ENCODE measurements around the gene FBLIM1. TPM values are rescaled to one million over a fixed set of nuclear protein-coding genes. Genes with fewer than 3 reads are reported as not detected.
"Not testable (repeated sequence)": the region's sequence is repeated elsewhere in the genome, so short reads cannot be mapped to it uniquely, and the experiment has no call there.

FBLIM1 gene
- total RNA-seq, 1 donor from 2014 or later, result not detected

DNA sequence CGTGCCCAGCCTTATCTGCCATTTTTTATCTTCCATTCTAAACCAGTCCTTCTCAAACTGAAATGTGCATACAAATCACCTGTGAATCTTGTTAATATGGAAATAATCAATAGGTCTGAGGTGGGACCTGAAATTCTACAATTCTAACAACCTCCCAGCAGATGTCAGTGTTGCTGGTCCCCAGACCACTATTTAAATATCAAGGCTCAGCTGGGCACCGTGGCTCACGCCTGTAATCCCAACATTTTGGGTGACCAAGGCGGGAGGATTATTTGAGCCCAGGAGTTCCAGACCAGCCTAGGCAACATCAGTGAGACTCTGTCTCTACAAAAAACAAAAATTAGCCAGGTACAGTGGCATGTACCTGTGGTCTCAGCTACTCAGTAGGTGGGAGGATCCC lies 44.8 kb downstream of the FBLIM1 start:
- H3K27ac Mint-ChIP-seq, result no peak overlapping the region
- H3K9me3 Mint-ChIP-seq, result no peaks in the 10 kb centered on the region
- intact Hi-C loops (cut with micrococcal nuclease), result no loop called here
- DNase-seq (ENCODE audit: low spot score), result no peak
- H3K4me3 Mint-ChIP-seq (ENCODE audit: low read depth), result no peak overlapping the region
- H3K4me1 Mint-ChIP-seq (ENCODE audit: low read depth), result peaks cover 4% of the 10 kb centered on the region
- H3K27me3 Mint-ChIP-seq (ENCODE audit: low read depth), result peaks cover 5% of the 10 kb centered on the region
- no peaks in the 10 kb centered on the region for H3K36me3 Mint-ChIP-seq (ENCODE audit: low read depth)

DNA sequence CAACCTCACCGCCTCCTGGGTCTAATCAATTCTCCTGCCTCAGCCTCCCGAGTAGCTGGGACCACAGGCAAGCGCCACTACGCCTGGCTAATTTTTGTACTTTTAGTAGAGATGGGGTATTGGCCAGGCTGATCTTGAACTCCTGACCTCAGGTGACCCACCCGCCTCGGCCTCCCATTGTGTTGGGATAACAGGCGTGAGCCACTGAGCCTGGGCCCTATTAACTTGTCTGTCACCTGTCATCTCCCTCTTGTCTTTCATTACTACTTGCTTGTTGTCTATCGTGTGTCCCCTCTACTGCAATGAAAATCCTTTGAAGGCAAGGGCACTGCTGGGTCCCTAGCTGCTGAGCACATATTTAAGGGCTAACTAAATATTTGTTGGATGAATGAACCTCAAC lies 45.5 kb downstream of the FBLIM1 start:
- intact Hi-C loops (cut with micrococcal nuclease), result no loop called here

DNA sequence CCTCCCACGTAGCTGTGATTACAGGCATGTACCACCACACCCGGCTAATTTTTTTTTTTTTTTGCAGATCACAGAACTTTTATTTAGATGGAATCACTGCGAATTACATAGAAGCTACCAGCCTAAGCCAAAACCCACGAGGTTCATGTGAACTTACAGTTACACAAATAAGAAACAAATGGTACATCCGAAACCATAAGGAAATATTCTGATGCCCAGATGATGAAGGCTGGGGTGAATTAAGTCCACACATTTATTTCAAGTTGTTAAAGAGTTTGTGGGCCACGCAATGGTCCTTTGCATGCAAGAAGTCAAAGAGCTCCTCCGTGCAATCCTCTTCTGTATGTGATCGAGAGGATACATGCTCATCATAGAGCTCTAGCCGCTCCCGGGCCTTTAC lies 48.5 kb downstream of the FBLIM1 start:
- Mint-ChIP-seq H3K4me1 (ENCODE audit: low read depth) (no peaks in the 10 kb centered on the region), H3K9me3 (no peaks in the 10 kb centered on the region), H3K36me3 (ENCODE audit: low read depth) (no peaks in the 10 kb centered on the region), H3K27ac (no peak overlapping the region), H3K27me3 (ENCODE audit: low read depth) (peaks cover 2% of the 10 kb centered on the region), H3K4me3 (ENCODE audit: low read depth) (no peak overlapping the region)
- DNase-seq (ENCODE audit: low spot score), result no peak
- intact Hi-C loops (cut with micrococcal nuclease), result no loop called here

More for the DNA sequence above, 45.5 kb downstream of the FBLIM1 start:
- H3K36me3 Mint-ChIP-seq (ENCODE audit: low read depth), result no peaks in the 10 kb centered on the region
- no peaks in the 10 kb centered on the region for H3K9me3 Mint-ChIP-seq
- H3K27ac Mint-ChIP-seq, result no peak overlapping the region
- peaks cover 3% of the 10 kb centered on the region for H3K4me1 Mint-ChIP-seq (ENCODE audit: low read depth)
- peaks cover 5% of the 10 kb centered on the region for H3K27me3 Mint-ChIP-seq (ENCODE audit: low read depth)
- no peak overlapping the region for H3K4me3 Mint-ChIP-seq (ENCODE audit: low read depth)
- no peak for DNase-seq (ENCODE audit: low spot score)

DNA sequence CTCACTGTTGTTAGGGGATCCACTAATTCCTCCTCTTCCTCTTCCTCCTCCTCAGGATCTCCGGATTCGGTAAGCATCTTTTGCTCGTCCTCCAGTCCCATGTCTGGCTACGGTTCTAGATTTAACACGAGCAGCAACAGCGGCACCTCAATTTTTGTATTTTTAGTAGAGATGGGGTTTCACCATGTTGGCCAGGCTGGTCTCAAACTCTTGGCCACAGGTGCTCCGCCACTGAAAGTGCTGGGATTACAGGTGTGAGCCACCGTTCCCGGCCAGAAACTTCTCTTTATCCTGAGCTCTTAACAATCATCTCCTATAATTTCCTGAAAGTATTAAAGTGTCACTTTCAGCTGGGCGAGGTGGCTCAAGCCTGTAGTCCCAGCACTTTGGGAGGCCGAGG lies 49.0 kb downstream of the FBLIM1 start, which contains the start of gene UQCRHL:
Gene UQCRHL, minus strand, starts transcription at position 101 of the 400 bp plus-strand sequence. Its CDS starts 0 bp downstream, at position 101.
- DNase-seq (ENCODE audit: low spot score); H3K36me3 Mint-ChIP-seq (ENCODE audit: low read depth); H3K27me3 Mint-ChIP-seq (ENCODE audit: low read depth); H3K4me1 Mint-ChIP-seq (ENCODE audit: low read depth); H3K27ac Mint-ChIP-seq; H3K4me3 Mint-ChIP-seq (ENCODE audit: low read depth); H3K9me3 Mint-ChIP-seq; intact Hi-C loops (cut with micrococcal nuclease): not testable (repeated sequence)

DNA sequence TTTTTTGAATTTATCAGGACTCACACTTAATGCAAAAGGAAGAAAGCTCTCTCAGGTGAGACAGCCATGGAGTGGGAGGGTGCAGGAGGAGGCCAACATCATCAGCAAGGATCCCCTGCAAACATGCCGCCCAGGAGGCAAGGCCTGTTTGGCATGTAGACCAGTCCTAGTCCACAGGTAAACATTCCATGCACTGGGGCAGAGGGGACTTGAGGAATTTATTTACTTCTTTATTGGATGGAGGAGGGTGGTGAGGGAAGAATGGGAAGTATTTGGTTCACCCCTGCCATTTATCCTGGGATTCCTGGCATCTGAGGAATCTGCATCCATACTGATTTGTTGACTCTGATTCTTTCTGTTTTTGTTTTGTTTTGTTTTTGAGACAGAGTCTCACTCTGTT lies 50.4 kb downstream of the FBLIM1 start:
- DNase-seq (ENCODE audit: low spot score), result no peak
- Mint-ChIP-seq H3K27ac (no peak overlapping the region), H3K9me3 (no peaks in the 10 kb centered on the region), H3K36me3 (ENCODE audit: low read depth) (no peaks in the 10 kb centered on the region), H3K4me3 (ENCODE audit: low read depth) (no peak overlapping the region), H3K4me1 (ENCODE audit: low read depth) (no peaks in the 10 kb centered on the region), H3K27me3 (ENCODE audit: low read depth) (no peaks in the 10 kb centered on the region)
- intact Hi-C loops (cut with micrococcal nuclease), result no loop called here

DNA sequence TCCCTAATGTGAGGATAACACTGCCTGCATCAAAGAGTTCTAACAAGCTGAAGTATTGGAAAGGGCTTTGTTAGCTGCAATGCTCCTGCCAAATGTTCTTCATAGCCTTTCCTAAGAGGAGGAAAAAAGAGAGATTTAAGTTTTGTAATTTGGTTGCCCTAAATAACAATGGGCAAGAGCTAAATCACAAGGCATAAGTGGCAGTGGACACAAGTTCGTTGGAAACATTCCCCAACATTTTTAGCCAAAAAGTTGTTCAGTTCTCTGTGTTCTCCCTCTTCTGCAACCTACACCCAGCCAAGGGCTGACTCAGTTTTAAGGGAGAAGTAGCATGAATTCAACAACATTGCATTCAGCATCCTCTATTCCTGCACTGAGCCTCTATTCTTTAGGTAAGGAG lies 51.5 kb downstream of the FBLIM1 start:
- Mint-ChIP-seq H3K27ac (no peak overlapping the region), H3K4me3 (ENCODE audit: low read depth) (no peak overlapping the region), H3K27me3 (ENCODE audit: low read depth) (no peaks in the 10 kb centered on the region), H3K4me1 (ENCODE audit: low read depth) (no peaks in the 10 kb centered on the region), H3K9me3 (no peaks in the 10 kb centered on the region), H3K36me3 (ENCODE audit: low read depth) (no peaks in the 10 kb centered on the region)
- intact Hi-C loops (cut with micrococcal nuclease), result no loop called here
- DNase-seq (ENCODE audit: low spot score), result no peak

DNA sequence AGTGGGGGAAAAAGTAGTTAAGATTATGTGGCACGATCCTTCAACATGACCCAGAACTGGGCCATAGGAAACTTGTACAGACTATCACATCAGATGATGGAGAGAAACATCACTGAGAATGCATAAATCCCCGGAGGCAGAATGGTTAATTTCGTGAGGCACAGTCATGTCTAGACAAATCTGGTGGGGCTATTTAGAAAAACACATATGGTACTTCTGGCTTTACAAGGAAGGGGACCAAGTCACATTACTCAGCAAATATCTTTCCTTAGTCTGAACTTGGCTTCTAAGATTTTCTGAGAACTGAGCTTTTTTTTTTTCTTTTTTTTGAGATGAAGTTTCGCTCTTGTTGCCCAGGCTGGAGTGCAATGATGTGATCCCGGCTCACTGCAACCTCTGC lies 58.1 kb downstream of the FBLIM1 start:
- intact Hi-C loops (cut with micrococcal nuclease), result loop anchor here (5.0 kb wide), 1 partner anchor 241 kb away; no protein-coding TSS in a partner anchor
- H3K4me3 Mint-ChIP-seq (ENCODE audit: low read depth), result no peak overlapping the region
- no peaks in the 10 kb centered on the region for H3K27me3 Mint-ChIP-seq (ENCODE audit: low read depth)
- peaks cover 6% of the 10 kb centered on the region for H3K4me1 Mint-ChIP-seq (ENCODE audit: low read depth)
- DNase-seq (ENCODE audit: low spot score), result no peak
- H3K9me3 Mint-ChIP-seq, result no peaks in the 10 kb centered on the region
- no peaks in the 10 kb centered on the region for H3K36me3 Mint-ChIP-seq (ENCODE audit: low read depth)
- H3K27ac Mint-ChIP-seq, result no peak overlapping the region

DNA sequence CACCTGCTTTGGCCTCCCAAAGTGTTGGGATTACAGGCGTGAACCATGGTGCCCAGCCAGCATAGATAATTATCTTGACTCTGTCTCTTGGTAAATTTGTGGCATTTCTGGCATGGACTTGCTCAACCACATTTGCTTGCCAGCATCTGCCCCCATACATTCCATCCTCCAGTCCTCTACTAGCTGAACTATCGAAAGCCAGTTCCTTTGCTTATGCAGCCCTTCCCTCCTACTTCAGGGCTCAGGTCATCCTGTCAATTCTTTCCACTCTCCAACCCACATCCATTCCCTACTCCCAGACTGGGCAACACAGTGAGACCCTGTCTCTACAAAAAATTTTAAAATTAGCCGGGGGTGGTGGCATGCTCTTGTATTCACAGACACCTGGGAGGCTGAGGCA lies 61.9 kb downstream of the FBLIM1 start:
- DNase-seq (ENCODE audit: low spot score), result no peak
- Mint-ChIP-seq H3K9me3 (no peaks in the 10 kb centered on the region), H3K36me3 (ENCODE audit: low read depth) (no peaks in the 10 kb centered on the region), H3K4me3 (ENCODE audit: low read depth) (no peak overlapping the region), H3K4me1 (ENCODE audit: low read depth) (peaks cover 6% of the 10 kb centered on the region), H3K27me3 (ENCODE audit: low read depth) (no peaks in the 10 kb centered on the region), H3K27ac (no peak overlapping the region)
- intact Hi-C loops (cut with micrococcal nuclease), result no loop called here

DNA sequence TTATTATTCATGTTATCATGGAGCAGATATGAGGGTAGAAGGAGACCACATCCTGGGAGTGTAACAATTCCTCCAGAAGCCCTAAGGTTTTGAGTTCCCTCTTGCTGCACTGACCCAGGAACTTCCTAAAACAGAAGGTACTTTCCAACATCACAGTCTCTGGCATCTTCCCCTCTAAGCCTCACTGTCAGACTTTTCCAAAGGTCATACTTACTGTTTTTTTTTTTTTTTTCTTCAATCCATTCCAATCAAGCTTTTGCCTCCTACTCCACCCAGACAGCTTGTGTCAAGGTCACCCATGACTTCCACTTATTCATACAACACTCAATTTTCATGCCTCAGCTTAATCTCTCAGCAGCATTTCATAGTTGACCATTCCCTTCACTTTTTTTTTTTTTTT lies 67.2 kb downstream of the FBLIM1 start:
- peaks cover 12% of the 10 kb centered on the region for H3K4me1 Mint-ChIP-seq (ENCODE audit: low read depth)

DNA sequence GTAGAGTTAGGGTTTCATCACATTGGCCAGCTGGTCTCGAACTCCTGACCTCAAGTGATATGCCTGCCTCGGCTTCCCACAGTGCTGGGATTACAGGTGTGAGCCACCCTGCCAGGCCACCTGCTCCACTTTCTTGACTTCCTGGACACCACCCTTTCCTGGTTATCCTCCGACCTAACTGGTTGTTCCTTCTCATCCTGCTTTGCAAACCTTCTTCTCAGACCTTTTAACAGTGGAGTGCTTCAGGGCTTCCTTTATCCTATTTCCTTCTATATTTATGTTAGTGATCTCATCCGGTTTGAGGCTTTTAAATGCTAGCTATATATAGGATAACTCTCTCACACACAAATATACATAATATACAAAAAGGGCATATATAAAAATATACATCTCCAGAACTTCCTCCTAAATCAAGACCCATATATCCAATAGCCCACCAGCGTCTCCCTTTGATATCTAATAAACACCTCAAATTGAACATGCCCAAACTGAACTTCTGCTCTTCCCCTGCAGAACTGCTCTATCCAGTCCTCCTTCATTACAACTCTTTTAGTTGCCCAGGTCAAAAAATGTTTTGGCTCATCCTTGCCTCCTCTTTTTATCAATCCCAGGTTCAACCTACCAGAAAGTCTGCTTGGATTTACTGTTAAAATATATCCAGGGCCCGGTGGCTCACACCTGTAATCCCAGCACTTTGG lies 68.4 kb downstream of the FBLIM1 start:
- Mint-ChIP-seq H3K36me3 (ENCODE audit: low read depth) (peaks cover 4% of the 10 kb centered on the region), H3K27me3 (ENCODE audit: low read depth) (no peaks in the 10 kb centered on the region), H3K9me3 (no peaks in the 10 kb centered on the region), H3K4me3 (ENCODE audit: low read depth) (no peak overlapping the region), H3K4me1 (ENCODE audit: low read depth) (peaks cover 16% of the 10 kb centered on the region), H3K27ac (no peak overlapping the region)
- no peak for DNase-seq (ENCODE audit: low spot score)
- intact Hi-C loops (cut with micrococcal nuclease), result no loop called here

More for the DNA sequence above, 67.2 kb downstream of the FBLIM1 start:
- intact Hi-C loops (cut with micrococcal nuclease), result no loop called here
- Mint-ChIP-seq H3K36me3 (ENCODE audit: low read depth) (no peaks in the 10 kb centered on the region), H3K4me3 (ENCODE audit: low read depth) (no peak overlapping the region), H3K27me3 (ENCODE audit: low read depth) (no peaks in the 10 kb centered on the region), H3K9me3 (no peaks in the 10 kb centered on the region), H3K27ac (no peak overlapping the region)
- DNase-seq (ENCODE audit: low spot score), result no peak

DNA sequence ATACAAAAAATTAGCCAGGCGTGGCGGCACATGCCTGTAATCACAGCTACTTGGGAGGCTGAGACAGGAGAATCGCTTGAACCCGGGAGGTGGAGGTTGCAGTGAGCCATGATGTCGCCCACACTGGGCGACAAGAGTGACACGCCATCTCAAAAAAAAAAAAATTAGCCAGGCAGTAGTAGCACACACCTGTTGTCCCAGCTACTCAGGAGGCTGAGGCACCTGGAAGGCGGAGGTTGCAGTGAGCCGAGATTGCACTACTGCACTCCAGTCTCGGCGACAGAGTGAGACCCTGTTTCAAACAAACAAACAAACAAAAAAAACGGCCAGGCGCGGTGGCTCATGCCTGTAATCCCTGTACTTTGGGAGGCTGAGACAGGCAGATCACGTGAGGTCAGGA lies 69.0 kb downstream of the FBLIM1 start:
- H3K4me3 Mint-ChIP-seq (ENCODE audit: low read depth); H3K27me3 Mint-ChIP-seq (ENCODE audit: low read depth); H3K27ac Mint-ChIP-seq; DNase-seq (ENCODE audit: low spot score); intact Hi-C loops (cut with micrococcal nuclease); H3K36me3 Mint-ChIP-seq (ENCODE audit: low read depth); H3K9me3 Mint-ChIP-seq: not testable (repeated sequence)
- H3K4me1 Mint-ChIP-seq (ENCODE audit: low read depth), result peaks cover 17% of the 10 kb centered on the region

DNA sequence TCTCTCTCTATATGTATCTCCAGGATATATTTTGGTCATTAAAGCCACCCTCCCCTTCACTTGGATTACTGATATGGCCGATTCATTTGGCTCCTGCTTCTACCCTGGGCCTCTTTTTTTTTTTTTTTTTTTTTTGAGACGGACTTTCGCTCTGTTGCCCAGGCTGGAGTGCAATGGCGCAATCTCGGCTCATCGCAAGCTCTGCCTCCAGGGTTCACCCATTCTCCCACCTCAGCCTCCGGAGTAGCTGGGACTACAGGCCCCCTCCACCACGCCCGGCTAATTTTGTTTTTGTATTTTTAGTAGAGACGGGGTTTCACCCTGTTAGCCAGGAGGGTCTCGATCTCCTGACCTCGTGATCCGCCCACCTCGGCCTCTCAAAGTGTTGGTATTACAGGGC lies 70.3 kb downstream of the FBLIM1 start:
- H3K4me3 Mint-ChIP-seq (ENCODE audit: low read depth); H3K27ac Mint-ChIP-seq; H3K36me3 Mint-ChIP-seq (ENCODE audit: low read depth); H3K9me3 Mint-ChIP-seq; H3K27me3 Mint-ChIP-seq (ENCODE audit: low read depth); DNase-seq (ENCODE audit: low spot score); intact Hi-C loops (cut with micrococcal nuclease): not testable (repeated sequence)
- H3K4me1 Mint-ChIP-seq (ENCODE audit: low read depth), result peaks cover 22% of the 10 kb centered on the region

DNA sequence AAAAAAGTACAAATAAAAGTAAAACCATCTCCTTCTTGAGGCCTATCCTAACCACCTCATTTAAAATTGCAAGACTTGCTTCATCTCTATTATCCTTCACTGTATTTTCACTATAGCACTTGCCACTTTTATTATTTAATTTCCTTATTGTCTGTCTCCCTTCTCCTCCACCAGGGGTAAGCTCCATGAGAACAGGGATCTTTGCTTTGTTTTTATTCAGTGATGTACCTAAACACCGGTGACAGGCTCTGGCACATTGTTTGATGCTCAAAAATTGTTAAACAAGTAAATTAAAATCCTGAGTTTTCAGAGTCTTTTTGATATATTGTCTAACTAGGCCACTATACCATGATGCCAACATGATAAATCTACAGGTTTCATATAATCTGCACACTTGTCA lies 71.7 kb downstream of the FBLIM1 start:
- intact Hi-C loops (cut with micrococcal nuclease), result no loop called here
- Mint-ChIP-seq H3K4me3 (ENCODE audit: low read depth) (no peak overlapping the region), H3K27ac (no peak overlapping the region), H3K36me3 (ENCODE audit: low read depth) (peaks cover 9% of the 10 kb centered on the region), H3K9me3 (no peaks in the 10 kb centered on the region), H3K4me1 (ENCODE audit: low read depth) (peaks cover 22% of the 10 kb centered on the region), H3K27me3 (ENCODE audit: low read depth) (no peaks in the 10 kb centered on the region)
- DNase-seq (ENCODE audit: low spot score), result no peak

All from activated T-helper 2 cell treated with anti-CD3 and anti-CD28 coated beads, Interferon-gamma antibody, Interleukin-2, Interleukin-4, amounts not matched to agents 10 μg/mL and 5 μg/mL and 100 μg/mL, durations not matched to agents 14 hours and 24 hours and 36 hours (primary cell).